NCI-H510A (cell line): ENCODE data around the gene CXorf66.
"Not testable (repeated sequence)": the region's sequence is repeated elsewhere in the genome, so short reads cannot be mapped to it uniquely, and the experiment has no call there.

Source experiments
- DNase-seq: peaks from one replicate; lab custom pipeline; 2025; lab: John Stamatoyannopoulos, UW

The CXorf66 gene

DNA sequence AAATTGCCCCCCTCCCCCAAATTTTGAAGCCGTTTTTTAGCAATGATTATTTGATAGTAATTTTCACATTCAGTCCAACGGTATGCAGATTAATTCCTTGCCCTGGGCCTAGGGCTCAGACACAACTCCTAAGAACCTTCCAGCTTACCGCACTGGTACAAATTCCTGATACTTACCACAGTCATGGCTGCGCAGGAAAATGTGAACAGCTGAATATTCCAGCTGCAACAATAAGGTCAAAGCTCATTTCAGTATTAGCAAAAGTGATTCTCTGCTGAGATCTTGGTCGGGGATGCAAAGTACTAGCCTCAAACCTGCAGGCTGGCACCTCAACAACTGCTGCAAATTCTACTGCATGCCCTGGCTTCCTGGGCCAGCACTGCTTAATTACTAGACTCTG lies 35.4 kb downstream of the CXorf66 start:
- no peak for DNase-seq

- DNase-seq = no peak
Measured at GRCh38 chrX:139924696-139925095, 40.6 kb downstream of the CXorf66 start.

DNA sequence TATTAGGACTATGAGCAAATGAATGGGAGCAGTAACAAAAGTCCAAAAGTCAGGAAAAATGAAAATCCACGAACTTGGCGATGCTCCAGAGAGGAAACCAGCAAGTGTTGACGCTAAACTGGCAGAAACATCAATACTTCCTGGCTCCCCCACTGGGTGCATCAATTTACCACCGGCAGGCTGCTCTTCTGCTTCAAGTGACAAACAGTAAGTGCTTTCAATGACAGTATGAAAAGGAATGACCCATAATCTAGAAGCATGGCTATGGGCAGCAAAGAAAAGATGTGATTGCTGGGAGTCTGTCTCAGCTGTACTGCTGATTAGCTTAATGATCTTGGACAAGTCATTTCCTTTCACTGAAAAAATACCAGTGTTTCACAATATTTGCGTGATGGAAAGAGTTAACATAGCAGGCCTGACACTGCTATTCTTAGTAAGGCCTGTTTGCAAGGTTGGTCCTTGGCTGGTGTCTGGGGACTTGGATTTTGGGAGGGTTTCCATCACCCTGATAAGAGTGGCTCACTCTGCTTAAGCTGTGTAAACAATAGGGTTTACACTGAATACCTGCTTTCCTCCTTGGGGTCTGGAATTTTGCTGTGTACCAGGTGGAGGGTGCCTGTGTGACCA lies 41.1 kb downstream of the CXorf66 start:
- peak; percentile 2 for DNase-seq

- DNase-seq = not testable (repeated sequence)
Measured at GRCh38 chrX:139921142-139921541, 44.2 kb downstream of the CXorf66 start.

DNA sequence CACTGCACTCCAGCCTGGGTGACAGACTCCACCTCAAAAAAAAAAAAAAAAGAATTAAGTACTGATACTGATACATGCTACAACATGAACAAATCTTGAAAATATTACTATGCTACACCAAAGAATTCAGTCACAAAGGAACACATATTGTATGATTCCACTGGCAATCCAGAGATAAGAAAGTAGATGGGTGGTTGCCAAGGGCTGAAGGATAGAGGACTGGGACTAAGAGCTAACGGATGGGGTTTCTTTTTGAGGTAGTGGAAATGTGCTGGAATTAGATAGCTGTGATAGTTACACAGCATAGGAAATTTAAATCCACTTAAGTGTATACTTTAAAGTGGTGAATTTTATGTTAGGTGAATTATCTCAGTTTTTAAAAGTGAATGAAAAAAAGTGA lies 45.0 kb downstream of the CXorf66 start:
- DNase-seq = no peak

DNA sequence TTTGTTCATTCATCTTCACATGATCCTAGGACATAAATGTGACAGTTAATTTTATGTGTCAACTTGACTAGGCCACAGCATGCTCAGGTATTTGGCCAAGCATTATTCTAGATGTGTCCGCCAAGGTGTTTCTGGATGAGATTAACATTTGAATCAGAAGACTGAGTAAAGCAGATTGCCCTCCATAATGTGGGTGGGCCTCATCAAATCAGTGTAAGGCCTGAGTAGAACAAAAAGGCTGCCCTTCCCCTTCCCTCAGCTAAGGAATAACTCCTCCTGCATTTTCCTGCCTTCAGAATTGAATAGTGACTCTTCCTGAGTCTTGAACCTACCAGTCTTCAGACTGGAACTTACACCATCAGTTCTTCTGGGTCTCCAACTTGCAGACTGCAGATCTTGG lies 50.9 kb downstream of the CXorf66 start:
- no peak for DNase-seq

DNA sequence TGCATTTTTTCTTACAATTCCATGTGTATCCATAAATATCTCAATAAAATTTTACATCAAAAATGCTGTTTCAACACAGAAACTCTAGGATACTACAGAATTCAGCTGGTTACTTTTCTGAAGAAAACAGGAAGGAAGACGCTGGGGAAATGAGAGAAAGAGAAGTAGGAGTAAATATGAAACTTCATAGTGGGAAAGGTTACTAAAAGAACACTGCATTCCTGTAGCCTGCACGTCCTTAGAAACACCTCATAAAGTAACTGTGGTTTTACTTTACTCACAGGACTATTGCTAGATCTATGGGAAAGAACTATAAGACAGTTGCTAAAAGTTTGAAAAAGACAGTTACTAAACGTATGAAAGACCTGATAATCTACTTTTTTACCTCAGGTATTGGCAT lies 55.6 kb downstream of the CXorf66 start:
- DNase-seq = no peak

GRCh38 chrX:139907078-139907477 lies 58.2 kb downstream of the CXorf66 start:
- DNase-seq = no peak

DNA sequence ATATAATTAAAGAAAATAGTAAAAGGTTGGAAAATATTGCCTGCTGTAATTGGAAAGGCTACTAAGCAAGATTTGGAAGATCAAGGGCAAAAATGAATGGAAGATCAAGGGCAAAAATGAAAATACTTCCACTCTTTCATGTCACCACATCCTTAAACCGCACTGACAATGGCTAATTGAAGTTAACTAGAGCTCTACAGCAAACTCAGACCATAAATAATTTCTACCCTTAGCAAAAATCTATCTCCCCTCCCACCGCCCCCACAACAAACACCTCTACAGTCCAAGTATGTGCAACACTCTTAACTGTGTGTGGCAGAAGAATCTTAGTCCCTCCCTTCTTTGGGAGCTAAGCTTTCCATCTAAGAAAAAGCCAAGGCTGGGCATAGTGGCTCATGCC lies 59.6 kb downstream of the CXorf66 start:
- no peak for DNase-seq
